HG03060 (cell line): Measurements from ENCODE around the gene PCSK9.

Experiments used
- ATAC-seq: cut with Tn5 transposase; IDR thresholded peaks from one replicate; pipeline ENCODE4 v1.9.1; 2021; ENCODE audit warnings: low read depth, moderate number of reproducible peaks; ENCODE audit not compliant: unreplicated experiment

Gene PCSK9

GRCh38 chr1:55057270-55057955 is 18.1 kb downstream of the PCSK9 start:
- ATAC-seq: no peak

GRCh38 chr1:55057956-55058298 is 18.6 kb downstream of the PCSK9 start:
- ATAC-seq: no peak

GRCh38 chr1:55059302-55060132 is 20.2 kb downstream of the PCSK9 start:
- ATAC-seq: no peak

- ATAC-seq: no peak
Observed at GRCh38 chr1:55060133-55060999, 21.0 kb downstream of the PCSK9 start.

DNA sequence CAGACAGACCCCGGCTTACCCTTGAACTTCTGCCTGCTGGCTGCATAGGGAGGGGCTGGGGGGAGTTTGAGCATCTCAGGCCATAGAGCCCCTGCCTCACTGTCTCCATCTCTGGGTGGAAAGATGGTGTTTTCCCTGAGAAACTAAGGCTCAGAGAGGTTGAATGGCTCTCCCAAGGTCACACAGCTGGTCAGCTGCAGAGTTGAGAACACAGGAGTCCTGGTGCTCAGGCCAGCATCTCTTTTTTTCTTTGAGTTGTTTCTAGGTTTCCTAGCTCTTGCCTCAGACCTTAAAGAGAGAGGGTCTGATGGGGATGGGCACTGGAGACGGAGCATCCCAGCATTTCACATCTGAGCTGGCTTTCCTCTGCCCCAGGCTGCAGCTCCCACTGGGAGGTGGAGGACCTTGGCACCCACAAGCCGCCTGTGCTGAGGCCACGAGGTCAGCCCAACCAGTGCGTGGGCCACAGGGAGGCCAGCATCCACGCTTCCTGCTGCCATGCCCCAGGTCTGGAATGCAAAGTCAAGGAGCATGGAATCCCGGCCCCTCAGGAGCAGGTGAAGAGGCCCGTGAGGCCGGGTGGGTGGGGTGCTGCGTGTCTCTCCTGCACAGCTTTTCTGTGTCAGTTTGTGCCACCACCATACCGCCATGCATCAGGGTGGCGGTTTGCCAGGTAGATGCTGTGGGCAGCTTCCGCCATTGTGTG is 21.8 kb downstream of the PCSK9 start:
- no peak for ATAC-seq

GRCh38 chr1:55061706-55062321 is 22.5 kb downstream of the PCSK9 start:
- ATAC-seq: no peak

DNA sequence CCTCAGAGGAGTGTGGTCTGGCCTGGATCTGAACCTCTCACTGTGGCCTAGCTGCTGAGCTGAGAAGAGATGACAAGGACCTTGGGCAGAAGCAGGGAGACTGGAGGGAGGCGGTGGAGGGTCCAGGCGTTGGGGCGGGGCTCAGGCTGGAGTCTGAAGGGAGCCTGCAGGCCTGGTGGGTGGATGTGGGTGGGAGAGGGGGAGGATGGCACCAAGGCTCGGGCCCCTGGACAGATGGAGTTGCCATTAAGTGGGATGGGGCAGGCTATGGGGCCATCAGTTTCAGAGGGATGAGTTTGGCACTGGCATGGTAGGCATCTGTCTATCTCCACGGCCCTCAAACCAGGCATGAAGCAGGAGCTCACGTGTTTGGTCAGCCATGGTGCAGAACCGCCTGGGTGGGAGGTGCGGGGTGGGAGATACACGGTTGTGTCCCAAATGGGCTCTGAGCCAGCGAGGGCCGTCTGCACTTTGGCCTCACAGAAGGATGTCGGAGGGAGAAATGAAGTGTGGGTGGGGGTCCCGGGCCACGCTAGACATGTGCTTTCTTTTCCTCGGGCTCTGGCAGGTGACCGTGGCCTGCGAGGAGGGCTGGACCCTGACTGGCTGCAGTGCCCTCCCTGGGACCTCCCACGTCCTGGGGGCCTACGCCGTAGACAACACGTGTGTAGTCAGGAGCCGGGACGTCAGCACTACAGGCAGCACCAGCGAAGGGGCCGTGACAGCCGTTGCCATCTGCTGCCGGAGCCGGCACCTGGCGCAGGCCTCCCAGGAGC is 23.6 kb downstream of the PCSK9 start:
- no peak for ATAC-seq

- ATAC-seq: no peak
Observed at GRCh38 chr1:55063577-55063942, 24.2 kb downstream of the PCSK9 start.

DNA sequence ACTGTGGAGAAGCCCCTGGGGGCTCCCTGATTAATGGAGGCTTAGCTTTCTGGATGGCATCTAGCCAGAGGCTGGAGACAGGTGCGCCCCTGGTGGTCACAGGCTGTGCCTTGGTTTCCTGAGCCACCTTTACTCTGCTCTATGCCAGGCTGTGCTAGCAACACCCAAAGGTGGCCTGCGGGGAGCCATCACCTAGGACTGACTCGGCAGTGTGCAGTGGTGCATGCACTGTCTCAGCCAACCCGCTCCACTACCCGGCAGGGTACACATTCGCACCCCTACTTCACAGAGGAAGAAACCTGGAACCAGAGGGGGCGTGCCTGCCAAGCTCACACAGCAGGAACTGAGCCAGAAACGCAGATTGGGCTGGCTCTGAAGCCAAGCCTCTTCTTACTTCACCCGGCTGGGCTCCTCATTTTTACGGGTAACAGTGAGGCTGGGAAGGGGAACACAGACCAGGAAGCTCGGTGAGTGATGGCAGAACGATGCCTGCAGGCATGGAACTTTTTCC is 24.8 kb downstream of the PCSK9 start:
- no peak for ATAC-seq

GRCh38 chr1:55064861-55065263 is 25.5 kb downstream of the PCSK9 start:
- no peak for ATAC-seq

GRCh38 chr1:55065648-55066047 is 26.3 kb downstream of the PCSK9 start:
- ATAC-seq: no peak

DNA sequence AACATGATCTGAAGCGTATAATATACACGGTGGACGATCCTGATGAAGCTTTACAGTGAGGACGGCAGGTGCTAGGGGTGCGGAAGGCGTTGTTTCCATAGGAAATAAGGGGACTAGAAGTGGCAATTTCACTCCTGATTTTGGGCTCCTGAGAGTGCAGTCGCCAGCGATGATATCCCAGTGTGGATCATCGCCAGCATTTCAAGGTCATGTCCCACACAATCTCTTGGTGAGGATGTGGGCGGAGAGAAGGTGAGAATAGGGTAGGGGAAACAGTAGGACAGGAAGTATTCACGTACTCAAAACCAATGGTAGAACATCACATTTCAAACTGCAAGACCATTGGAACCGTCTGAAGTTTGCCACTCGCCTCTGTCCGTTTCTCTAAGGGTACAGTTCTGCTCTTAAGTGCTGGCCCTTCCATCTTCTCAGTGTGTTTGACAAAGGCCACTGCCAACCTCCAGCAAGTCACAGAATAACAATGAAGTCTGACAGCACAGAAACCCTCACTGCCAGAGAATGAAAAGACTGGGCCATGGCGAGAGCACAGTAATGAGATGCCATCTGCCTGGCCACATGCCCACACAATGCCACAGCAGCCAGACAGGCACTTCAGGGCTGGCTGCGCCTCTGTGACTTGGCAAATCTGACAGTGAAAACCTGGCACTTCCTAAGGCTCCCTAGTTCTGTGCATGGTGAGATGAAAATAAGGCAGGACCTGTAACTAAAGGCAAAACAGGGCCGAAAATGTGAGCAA is 27.9 kb downstream of the PCSK9 start:
- no peak for ATAC-seq

GRCh38 chr1:55067914-55068313 is 28.6 kb downstream of the PCSK9 start:
- ATAC-seq: no peak

DNA sequence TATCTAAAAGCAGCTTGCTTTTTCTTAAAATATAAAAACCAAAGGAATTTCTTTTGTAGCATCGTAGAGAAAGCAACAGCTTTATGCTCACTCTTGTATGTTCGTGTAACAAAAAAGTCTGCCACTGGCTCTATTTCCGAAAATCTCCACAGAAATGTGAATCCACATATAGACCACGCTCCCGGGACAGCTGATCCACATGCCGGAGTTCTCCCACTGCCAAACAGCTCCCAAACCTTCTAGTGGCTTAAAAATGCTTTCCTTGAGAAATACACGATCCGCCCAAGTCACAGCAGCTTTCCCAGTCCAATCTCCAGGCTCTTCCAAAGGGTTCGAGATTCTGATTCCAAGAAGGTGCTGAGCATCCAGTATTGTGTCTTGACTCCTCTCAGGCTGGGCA is 29.3 kb downstream of the PCSK9 start:
- ATAC-seq: no peak

GRCh38 chr1:55069280-55069679 is 29.9 kb downstream of the PCSK9 start:
- ATAC-seq: no peak

DNA sequence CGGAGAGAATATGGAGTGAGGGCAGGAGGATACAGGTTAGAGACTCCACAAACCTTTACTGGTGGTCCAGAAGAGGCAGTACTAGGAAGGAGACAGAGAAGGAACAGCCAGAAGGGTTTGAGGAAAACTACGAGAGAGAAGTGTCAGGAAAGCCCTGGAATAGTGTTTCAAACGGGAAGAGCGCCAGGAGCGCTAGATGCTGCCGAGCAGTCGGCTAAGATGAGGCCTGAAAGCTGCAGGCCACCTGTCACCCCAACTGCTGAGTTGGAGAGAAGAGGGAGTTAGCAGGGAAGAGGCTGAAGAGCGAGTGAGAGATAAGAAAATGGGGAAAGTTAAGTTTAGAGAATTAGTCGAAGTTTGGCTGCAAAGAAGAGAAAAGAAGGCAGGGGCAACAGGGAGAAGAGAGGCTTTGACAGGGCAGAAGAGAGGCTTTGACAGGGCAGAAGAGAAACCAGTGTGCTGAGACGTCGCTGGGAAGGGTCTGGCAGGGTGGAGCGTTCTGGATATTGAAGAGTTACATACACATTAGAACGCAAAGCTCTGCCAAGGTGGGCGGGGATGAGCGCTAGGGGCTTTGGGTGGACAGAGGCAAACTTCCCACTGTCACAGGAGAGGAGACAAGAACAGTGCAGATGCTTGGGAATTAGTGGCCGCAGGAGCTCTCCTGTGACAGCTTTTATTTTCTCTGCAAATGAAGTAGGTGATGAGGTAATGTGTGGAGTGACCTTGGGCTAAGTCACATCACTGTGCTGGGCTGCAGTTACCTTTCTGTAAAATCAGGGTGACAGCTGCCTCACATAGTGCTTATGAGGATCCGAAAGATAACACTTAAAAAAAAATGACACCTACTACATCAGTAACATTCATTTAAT is 31.2 kb downstream of the PCSK9 start:
- ATAC-seq: no peak

DNA sequence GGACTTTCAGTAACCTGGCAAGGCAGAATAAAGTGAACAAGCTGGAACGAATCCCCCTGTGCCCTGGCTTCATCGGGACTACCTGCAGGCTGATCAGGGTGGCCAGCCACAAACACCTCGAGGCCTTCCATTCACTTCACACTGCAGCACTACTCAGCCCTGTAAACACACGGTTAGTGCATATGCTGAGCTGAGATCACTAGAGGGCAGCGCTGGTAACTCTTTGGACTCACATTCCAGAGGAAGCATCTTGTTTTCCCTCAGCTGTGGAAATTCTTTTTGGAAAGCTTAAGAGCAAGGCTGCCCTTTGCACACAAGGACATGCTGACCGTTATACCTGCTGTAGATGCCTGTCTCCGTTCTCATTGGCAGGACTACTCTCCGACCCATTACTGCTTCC is 32.1 kb downstream of the PCSK9 start:
- no peak for ATAC-seq
